OCI-LY7 (cell line): ENCODE measurements around the gene SYNGR3.

Experiments used
- CTCF ChIP-seq: fragments of 200-600 bp; sonication (generic); conservative IDR thresholded peaks from 2 replicates; pipeline ENCODE4 v1.5.1; 2014; ENCODE audit warnings: mild to moderate bottlenecking, antibody characterized with exemption, low read length, moderate library complexity, mixed read lengths
- EZH2phosphoT487 ChIP-seq: fragments of 200-600 bp; sonication (generic); IDR thresholded peaks from 2 replicates; pipeline ENCODE4 v1.6.1; 2018; ENCODE audit warnings: low read depth, borderline replicate concordance, mild to moderate bottlenecking, mixed run types, antibody characterized with exemption, low read length, moderate library complexity, mixed read lengths

DNA sequence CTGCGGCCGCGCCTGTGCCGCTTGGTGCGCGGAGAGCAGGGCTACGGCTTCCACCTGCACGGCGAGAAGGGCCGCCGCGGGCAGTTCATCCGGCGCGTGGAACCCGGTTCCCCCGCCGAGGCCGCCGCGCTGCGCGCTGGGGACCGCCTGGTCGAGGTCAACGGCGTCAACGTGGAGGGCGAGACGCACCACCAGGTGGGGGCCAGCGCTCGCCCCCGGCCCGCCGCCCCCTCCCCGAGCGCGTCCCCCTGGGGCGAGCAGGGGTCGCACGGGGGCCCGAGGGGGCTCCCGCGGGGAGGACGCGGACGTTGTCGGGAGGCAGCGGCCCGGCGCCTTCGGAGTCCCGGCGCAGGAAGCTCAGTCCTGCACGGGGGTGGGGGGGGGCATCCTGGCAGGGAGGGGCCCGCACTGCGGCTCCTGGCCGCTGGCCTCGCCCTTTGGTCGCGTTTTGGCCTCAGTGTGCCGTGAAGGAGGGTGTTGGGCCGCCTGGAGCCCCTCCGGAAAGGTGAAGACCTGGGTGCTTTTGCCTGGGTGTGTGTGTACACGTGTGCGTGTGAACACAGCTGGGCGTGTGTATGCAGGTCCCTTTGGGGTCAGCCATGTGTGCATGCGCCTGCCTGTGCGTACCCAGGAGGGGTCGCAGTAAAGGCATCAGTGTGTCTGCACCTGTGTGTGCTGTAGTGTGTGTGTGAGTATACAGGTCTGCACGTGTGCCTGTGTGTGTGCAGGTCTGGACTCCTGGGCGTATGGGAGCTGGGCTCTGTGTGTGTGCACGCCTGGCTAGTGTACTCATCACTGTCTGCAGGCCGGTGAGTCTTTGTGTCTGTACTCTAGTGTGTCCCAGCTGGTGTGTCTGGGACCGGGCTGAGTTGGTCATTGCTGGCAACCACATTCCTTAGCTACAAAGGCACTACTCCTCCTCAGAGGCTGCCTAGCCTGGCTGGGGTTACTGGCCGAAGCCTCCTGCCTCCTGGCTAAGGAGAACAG lies 37.5 kb downstream of the SYNGR3 start:
- TF ChIP-seq CTCF (0 out of 2 replicates have a peak, but pooled peaks have one; percentile 29), EZH2phosphoT487 (0 out of 2 replicates have a peak, but pooled peaks have one; percentile 63)
